Endodermal cell (in vitro differentiated cells): Measurements from ENCODE around the gene SMIM14. TPM values are rescaled to one million over a fixed set of nuclear protein-coding genes. Genes with fewer than 3 reads are reported as not detected.
"Not testable (repeated sequence)": the region's sequence is repeated elsewhere in the genome, so short reads cannot be mapped to it uniquely, and the experiment has no call there.

ENCODE experiments used
- DNase-seq: peaks from one replicate; pipeline ENCODE4 v3.0.0-alpha.2; 2017
- H3K27ac ChIP-seq: 2 replicates; pipeline ENCODE4 v1.5.1; 2013; ENCODE audit warnings: mild to moderate bottlenecking, low read depth, low read length, moderate library complexity
- H3K27me3 ChIP-seq: 2 replicates; pipeline ENCODE4 v1.6.1; 2013; ENCODE audit warnings: mild to moderate bottlenecking, low read length, moderate library complexity; ENCODE audit not compliant: insufficient read depth, control insufficient read depth, poor library complexity, severe bottlenecking
- H3K36me3 ChIP-seq: 2 replicates; pipeline ENCODE4 v1.7.0; 2013; ENCODE audit warnings: mild to moderate bottlenecking, low read length, moderate library complexity; ENCODE audit not compliant: control insufficient read depth, insufficient read depth
- H3K4me1 ChIP-seq: one replicate; pipeline ENCODE4 v1.7.0; 2013; ENCODE audit warnings: low read length; ENCODE audit not compliant: control insufficient read depth, insufficient read depth
- H3K4me3 ChIP-seq: 2 replicates; pipeline ENCODE4 v1.5.1; 2013; ENCODE audit warnings: mild to moderate bottlenecking, low read length, moderate library complexity
- H3K9ac ChIP-seq: 2 replicates; pipeline ENCODE4 v1.6.1; 2013; ENCODE audit warnings: mild to moderate bottlenecking, low read length, moderate library complexity; ENCODE audit not compliant: poor library complexity, severe bottlenecking; ENCODE audit errors: extremely low read depth
- H3K9me3 ChIP-seq: 2 replicates; pipeline ENCODE4 v1.6.1; 2013; ENCODE audit warnings: mild to moderate bottlenecking, low read length, moderate library complexity; ENCODE audit not compliant: control insufficient read depth
- H3K27ac Mint-ChIP-seq: 2 replicates; pipeline ENCODE4 v1.8.0; 2020; ENCODE audit warnings: mixed read lengths
- H3K27me3 Mint-ChIP-seq: 2 replicates; pipeline ENCODE4 v1.8.0; 2021; ENCODE audit warnings: mild to moderate bottlenecking, mixed read lengths; ENCODE audit not compliant: insufficient read depth
- H3K36me3 Mint-ChIP-seq: 2 replicates; pipeline ENCODE4 v1.8.0; 2020; ENCODE audit warnings: low read depth, mixed read lengths
- H3K4me1 Mint-ChIP-seq: 2 replicates; pipeline ENCODE4 v1.8.0; 2020; ENCODE audit warnings: mixed read lengths
- H3K4me3 Mint-ChIP-seq: 2 replicates; pipeline ENCODE4 v1.8.0; 2020; ENCODE audit warnings: mild to moderate bottlenecking, moderate library complexity, mixed read lengths
- H3K9me3 Mint-ChIP-seq: 2 replicates; pipeline ENCODE4 v1.8.0; 2020; ENCODE audit warnings: mild to moderate bottlenecking, mixed read lengths
- WGBS, 2 experiments: methylation state at CpG; one replicate each; pipeline versions ENCODE4 v1.1.5 to v1.1.7; 2013; ENCODE audit warnings: missing lambda C conversion rate in 2 of 2, mixed read lengths in 1 of 2; ENCODE audit not compliant: insufficient coverage in 1 of 2, insufficient read length in 1 of 2; 5-methylcytosine and 5-hydroxymethylcytosine counted together
- total RNA-seq, 2 donors: library from RNA; stranded (reverse); fragmentation: NEBNext Ultra II Directional in 1 of 2; extraction: Animal tissue kit (Norgen Biotek cat#: 25700) in 1 of 2; gene quantifications; 2 replicates in 1 of 2; 3 replicates in 1 of 2; pipeline ENCODE4 v1.2.1, GENCODE V29; 2021
- TF ChIP-seq, protein P1 (sequence below): fragments of 200-600 bp; sonication (generic); conservative IDR thresholded peaks from 2 replicates; pipeline ENCODE4 v1.5.0; 2021; ENCODE audit warnings: antibody characterized with exemption, mild to moderate bottlenecking

Gene SMIM14
- total RNA-seq, 2 donors from 2014 or later = 24.3 to 24.6 TPM

DNA sequence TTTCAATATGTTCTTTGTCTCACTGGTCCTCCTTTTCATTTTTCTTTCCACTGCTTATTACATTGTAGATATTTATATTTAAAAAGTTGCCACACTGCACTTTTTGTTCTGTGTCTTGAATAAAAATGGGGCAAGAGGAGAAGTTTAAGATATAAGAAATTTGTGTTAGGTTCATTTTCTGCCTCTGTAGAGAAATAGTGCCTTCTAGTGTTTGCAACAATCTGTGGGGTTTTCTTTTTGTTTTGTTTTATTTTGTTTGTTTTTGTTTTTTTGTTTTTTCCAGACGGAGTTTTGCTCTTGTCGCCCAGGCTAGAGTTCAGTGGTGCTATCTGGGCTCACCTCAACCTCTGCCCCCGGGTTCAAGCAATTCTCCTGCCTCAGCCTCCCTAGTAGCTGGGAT is 20.1 kb upstream of the SMIM14 start:
- no peak overlapping the region for H3K4me3 ChIP-seq
- H3K27me3 Mint-ChIP-seq = no peaks in the 10 kb centered on the region
- no peaks in the 10 kb centered on the region for H3K36me3 ChIP-seq
- H3K27ac Mint-ChIP-seq = no peak overlapping the region
- H3K27me3 ChIP-seq = no peaks in the 10 kb centered on the region
- WGBS, 2 experiments = 92 to 93% methylated on average over 2 to 3 of the region's 3 CpGs
- H3K4me3 Mint-ChIP-seq = no peak overlapping the region
- no peaks in the 10 kb centered on the region for H3K4me1 ChIP-seq
- no peak overlapping the region for H3K27ac ChIP-seq
- H3K36me3 Mint-ChIP-seq = no peaks in the 10 kb centered on the region
- H3K9ac ChIP-seq = no peak overlapping the region
- no peaks in the 10 kb centered on the region for H3K9me3 Mint-ChIP-seq
- H3K4me1 Mint-ChIP-seq = no peaks in the 10 kb centered on the region
- no peaks in the 10 kb centered on the region for H3K9me3 ChIP-seq
- no peak for DNase-seq
- TF ChIP-seq, protein P1, sequence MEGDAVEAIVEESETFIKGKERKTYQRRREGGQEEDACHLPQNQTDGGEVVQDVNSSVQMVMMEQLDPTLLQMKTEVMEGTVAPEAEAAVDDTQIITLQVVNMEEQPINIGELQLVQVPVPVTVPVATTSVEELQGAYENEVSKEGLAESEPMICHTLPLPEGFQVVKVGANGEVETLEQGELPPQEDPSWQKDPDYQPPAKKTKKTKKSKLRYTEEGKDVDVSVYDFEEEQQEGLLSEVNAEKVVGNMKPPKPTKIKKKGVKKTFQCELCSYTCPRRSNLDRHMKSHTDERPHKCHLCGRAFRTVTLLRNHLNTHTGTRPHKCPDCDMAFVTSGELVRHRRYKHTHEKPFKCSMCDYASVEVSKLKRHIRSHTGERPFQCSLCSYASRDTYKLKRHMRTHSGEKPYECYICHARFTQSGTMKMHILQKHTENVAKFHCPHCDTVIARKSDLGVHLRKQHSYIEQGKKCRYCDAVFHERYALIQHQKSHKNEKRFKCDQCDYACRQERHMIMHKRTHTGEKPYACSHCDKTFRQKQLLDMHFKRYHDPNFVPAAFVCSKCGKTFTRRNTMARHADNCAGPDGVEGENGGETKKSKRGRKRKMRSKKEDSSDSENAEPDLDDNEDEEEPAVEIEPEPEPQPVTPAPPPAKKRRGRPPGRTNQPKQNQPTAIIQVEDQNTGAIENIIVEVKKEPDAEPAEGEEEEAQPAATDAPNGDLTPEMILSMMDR = peak; percentile 31

DNA sequence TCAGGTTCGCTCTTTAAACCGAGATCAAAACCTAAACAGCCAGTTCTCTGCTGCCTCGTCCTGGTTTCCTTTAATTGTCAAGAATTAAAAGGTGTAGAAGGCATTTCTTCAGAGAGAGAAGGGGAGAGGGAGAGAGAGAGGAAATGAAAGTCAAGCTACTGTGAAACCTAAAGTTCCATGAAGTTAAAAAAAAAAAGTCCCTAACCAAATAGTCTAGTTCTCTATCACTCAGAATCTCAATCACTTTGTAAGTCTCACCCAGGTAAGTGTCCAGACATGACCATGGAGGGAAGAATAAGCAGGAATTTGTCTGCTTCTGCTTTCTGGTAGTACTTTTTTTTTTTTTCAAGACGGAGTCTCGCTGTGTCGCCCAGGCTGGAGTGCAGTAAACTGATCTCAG is 18.8 kb upstream of the SMIM14 start:
- Mint-ChIP-seq H3K4me3 (no peak overlapping the region), H3K36me3 (peaks cover 3% of the 10 kb centered on the region), H3K27ac (no peak overlapping the region), H3K27me3 (no peaks in the 10 kb centered on the region), H3K4me1 (no peaks in the 10 kb centered on the region), H3K9me3 (no peaks in the 10 kb centered on the region)
- TF ChIP-seq, protein P1 = no peak
- H3K9ac ChIP-seq = no peak overlapping the region
- no peak overlapping the region for H3K27ac ChIP-seq
- H3K36me3 ChIP-seq = peaks cover 3% of the 10 kb centered on the region
- no peaks in the 10 kb centered on the region for H3K4me1 ChIP-seq
- no peaks in the 10 kb centered on the region for H3K9me3 ChIP-seq
- no peaks in the 10 kb centered on the region for H3K27me3 ChIP-seq
- WGBS, 2 experiments = 95 to 96% methylated on average over 6 of the region's 6 CpGs
- DNase-seq = no peak
- H3K4me3 ChIP-seq = no peak overlapping the region

DNA sequence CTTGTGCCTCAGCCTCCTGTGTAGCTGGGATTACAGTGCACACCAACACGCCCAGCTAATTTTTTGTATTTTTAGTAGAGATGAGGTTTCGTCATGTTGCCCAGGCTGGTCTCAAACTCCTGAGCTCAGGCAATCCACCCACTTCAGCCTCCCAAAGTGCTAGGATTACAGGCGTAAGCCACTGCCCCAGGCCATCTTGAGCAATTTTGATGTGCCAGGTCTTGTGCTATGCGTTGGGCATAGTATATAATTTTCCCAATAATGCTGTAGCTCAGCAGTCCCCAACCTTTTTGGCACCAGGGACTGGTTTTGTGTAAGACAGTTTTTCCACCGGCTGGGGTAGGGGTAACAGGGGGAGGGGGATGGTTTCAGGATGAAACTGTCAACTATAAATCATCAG is 18.0 kb upstream of the SMIM14 start:
- WGBS, 2 experiments = 87 to 91% methylated on average over 3 to 5 of the region's 5 CpGs
- not testable (repeated sequence) for H3K27ac Mint-ChIP-seq, H3K4me1 ChIP-seq, H3K36me3 Mint-ChIP-seq, H3K4me3 Mint-ChIP-seq, H3K9ac ChIP-seq, DNase-seq, H3K9me3 Mint-ChIP-seq, H3K4me1 Mint-ChIP-seq, H3K27me3 ChIP-seq, H3K27me3 Mint-ChIP-seq, H3K36me3 ChIP-seq, H3K27ac ChIP-seq, H3K4me3 ChIP-seq, H3K9me3 ChIP-seq

DNA sequence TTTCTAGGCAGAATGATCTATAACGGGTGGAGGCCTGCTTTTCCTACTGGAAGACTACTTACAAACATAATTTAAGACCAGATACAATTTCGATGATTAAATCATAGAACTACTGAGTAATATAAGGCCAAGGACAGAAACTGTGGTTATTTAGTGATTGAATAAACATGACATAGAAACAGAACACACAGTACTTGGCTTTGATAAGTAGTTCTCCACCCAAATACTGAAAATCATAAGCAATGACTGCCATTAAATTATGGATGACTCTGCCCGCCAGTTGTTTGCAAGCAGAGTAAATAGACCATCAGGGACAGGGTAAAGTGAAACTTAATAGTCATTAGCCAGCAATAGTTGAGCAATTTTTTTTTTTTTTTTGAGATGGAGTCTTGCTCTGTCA is 17.2 kb upstream of the SMIM14 start:
- H3K4me3 ChIP-seq = no peak overlapping the region
- no peaks in the 10 kb centered on the region for H3K4me1 ChIP-seq
- H3K9me3 ChIP-seq = no peaks in the 10 kb centered on the region
- no peak for DNase-seq
- TF ChIP-seq, protein P1 = no peak
- WGBS, 2 experiments = 85 to 100% methylated on average over 1 to 3 of the region's 3 CpGs
- no peaks in the 10 kb centered on the region for H3K27me3 Mint-ChIP-seq
- H3K9me3 Mint-ChIP-seq = no peaks in the 10 kb centered on the region
- H3K4me1 Mint-ChIP-seq = no peaks in the 10 kb centered on the region
- H3K27me3 ChIP-seq = no peaks in the 10 kb centered on the region
- H3K27ac Mint-ChIP-seq = no peak overlapping the region
- H3K36me3 ChIP-seq = peaks cover 3% of the 10 kb centered on the region
- no peak overlapping the region for H3K9ac ChIP-seq
- peaks cover 4% of the 10 kb centered on the region for H3K36me3 Mint-ChIP-seq
- no peak overlapping the region for H3K27ac ChIP-seq
- H3K4me3 Mint-ChIP-seq = no peak overlapping the region
